OCI-LY1 (cell line): ENCODE data around the gene AK2.

Source experiments
- CTCF ChIP-seq: fragments of 200-600 bp; sonication (generic), shearing (Covaris generic); IDR thresholded peaks from 2 replicates; pipeline ENCODE4 v1.5.1; 2017; ENCODE audit warnings: mild to moderate bottlenecking, antibody characterized with exemption, low read length, moderate library complexity, mixed read lengths
- EZH2 ChIP-seq: fragments of 200-600 bp; sonication (generic), shearing (Covaris generic); IDR thresholded peaks from 2 replicates; pipeline ENCODE4 v1.8.0; 2017; ENCODE audit warnings: borderline replicate concordance, mixed run types, mild to moderate bottlenecking, antibody characterized with exemption, low read length, moderate library complexity, mixed read lengths

- peak; percentile 49; the same call in 1 of the 2 replicates for TF ChIP-seq CTCF
- no peak for TF ChIP-seq EZH2
These were observed 35.4 kb downstream of the AK2 start for GRCh38 chr1:33001282-33001681.
